Purkinje cell (primary cell): ENCODE results near the gene NLE1. TPM values are rescaled to one million over a fixed set of nuclear protein-coding genes. Genes with fewer than 3 reads are reported as not detected.

ENCODE experiments used
- polyA plus RNA-seq: library from polyadenylated mRNA; unstranded; fragments of >200 nt; fragmentation: Nextera tagmentation; gene quantifications from 2 replicates; pipeline ENCODE4 v1.2.1, GENCODE V29; 2014

NLE1 gene
- polyA plus RNA-seq: 1.1 and 2.9 TPM in 2 replicates

DNA sequence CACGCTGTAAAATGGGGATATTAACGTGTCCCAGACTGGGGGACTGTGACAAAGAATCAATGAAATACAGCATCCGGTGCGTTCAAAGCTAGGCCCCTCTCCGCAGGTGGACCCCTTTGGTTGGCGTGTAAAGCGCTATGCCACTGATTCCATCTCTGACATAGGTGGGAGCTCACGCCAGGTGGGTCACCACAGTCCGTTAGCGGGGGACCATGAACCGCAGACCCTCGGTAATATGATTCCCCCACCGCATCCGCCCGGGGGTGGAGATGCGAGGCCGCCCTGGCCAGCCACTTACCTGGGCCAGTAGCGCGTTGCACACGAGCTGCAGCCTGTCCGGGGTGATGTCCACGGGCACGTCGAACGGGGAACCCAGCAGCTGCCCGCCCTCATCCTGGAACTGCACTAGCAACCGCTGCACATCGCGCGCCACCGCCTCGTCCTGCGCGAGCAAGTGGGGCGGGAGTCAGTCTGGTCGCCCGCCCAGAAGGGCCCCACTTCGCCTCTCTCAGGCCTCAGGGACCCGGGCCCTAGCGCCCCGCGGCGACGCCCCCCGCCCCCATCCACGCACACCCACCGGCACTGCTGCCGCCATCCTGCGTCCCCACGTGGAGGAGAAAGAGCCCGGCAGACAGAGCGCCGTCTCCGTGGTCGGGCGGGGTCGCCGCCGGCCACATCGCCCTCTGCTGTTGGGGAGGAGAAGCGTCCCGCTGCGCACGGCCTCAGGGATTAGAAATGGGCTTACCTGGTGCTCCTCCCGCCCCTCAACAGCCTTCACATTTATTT is at the start of gene NLE1:
Gene NLE1 (minus strand): TSS at position 623 of the 786 bp plus-strand sequence. CDS start 28 bp downstream, at position 595.

DNA sequence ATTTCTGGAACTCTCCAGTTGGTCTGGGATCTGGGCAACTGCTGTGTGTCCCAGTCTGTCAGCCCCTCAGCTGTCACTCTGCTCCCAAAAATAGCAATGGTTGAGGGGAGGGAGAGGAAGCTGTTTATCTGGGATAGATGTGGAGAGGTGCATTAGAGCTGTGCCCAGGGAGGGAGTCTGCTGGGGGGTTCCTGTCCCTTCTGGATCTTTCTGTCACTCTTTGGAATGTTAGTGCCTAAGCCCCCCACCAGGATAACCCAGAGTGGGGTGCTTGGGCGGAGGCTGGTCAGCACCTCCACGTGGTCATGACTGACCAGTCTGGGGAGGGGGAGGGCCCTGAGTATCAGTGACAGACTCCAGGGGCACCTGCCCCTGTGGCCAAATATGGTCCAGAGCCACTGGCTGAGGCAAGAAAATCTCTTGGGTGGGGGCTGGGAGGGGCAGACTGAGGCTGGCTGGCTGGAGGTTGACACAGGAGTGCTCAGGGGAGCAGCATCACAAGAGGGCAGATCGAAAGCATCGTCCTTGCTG is 5.3 kb upstream of the NLE1 start, which contains the start of gene UNC45B:
Gene UNC45B (plus strand): TSS at position 443 of the 531 bp plus-strand sequence. CDS start 447 bp downstream, outside the sequence.

DNA sequence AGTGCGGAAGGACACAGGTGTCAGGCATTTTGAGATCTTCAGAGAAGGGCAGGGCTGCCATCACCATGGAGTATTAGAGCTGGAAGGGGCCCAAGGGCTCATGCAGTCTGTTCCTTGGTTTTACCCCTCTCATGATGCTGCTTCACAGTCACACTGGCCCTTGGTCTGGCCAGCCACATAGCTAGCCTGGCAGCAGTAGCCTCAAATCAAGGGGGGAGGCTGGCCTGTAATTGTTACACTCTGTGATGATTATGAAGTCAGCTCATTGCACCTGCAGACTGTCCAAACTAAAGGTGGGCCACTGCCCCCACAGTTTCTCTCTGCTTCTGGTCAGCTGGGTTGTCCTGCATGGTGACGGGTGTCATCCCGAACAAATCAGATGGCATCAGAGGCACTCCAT is 20.8 kb downstream of the NLE1 start, which contains the start of gene FNDC8:
Gene FNDC8 (plus strand): TSS at position 301 of the 400 bp plus-strand sequence. CDS start 79 bp downstream, at position 380.

GRCh38 chr17:35119370-35120165 is 22.5 kb downstream of the NLE1 start, which contains the start of gene RAD51D:
Gene RAD51D, minus strand, starts transcription at chr17:35119860. Its CDS starts 247 bp downstream, at chr17:35119613.

Other genes starting within 250 kb of the NLE1 start
- gene CCT6B, start 180.8 kb downstream of the NLE1 start, polyA plus RNA-seq: 5.4 and 7.0 TPM in 2 replicates
- 13.1 and 15.5 TPM in 2 replicates for gene ZNF830, start 180.8 kb downstream of the NLE1 start, polyA plus RNA-seq
- 8.4 and 10.0 TPM in 2 replicates for gene LIG3, start 161.8 kb downstream of the NLE1 start, polyA plus RNA-seq
- 0.69 TPM in 1 of 2 replicates, not detected in the other for gene RFFL, start 78.6 kb downstream of the NLE1 start, polyA plus RNA-seq
- 4.2 and 5.1 TPM in 2 replicates for gene RAD51D, start 22.4 kb downstream of the NLE1 start, polyA plus RNA-seq
- gene FNDC8, start 20.7 kb downstream of the NLE1 start, polyA plus RNA-seq: not detected in 2 replicates
- gene UNC45B, start 5.5 kb upstream of the NLE1 start, polyA plus RNA-seq: not detected in 2 replicates
- gene SLC35G3, start 52.1 kb upstream of the NLE1 start, polyA plus RNA-seq: not detected in 2 replicates
- gene SLFN5, start 100.8 kb upstream of the NLE1 start, polyA plus RNA-seq: 1.7 and 3.4 TPM in 2 replicates
- gene SLFN11, start 231.3 kb upstream of the NLE1 start, polyA plus RNA-seq: 0.27 and 0.59 TPM in 2 replicates